Stimulated activated CD4-positive, alpha-beta T cell treated with anti-CD3 and anti-CD28 coated beads, Interleukin-12 subunit alpha, Interleukin-12 subunit beta, amount 100 ng/mL, for 24 hours (primary cell): ENCODE measurements around the gene CMC2.
A peak's percentile ranks its signal among the peaks of the same experiment; 100 is the strongest.

Experiments
- DNase-seq, 2 experiments: peaks; one replicate each; pipeline ENCODE4 v3.0.0-alpha.2; 2020; ENCODE audit warnings: low read depth in 2 of 2

Gene CMC2

DNA sequence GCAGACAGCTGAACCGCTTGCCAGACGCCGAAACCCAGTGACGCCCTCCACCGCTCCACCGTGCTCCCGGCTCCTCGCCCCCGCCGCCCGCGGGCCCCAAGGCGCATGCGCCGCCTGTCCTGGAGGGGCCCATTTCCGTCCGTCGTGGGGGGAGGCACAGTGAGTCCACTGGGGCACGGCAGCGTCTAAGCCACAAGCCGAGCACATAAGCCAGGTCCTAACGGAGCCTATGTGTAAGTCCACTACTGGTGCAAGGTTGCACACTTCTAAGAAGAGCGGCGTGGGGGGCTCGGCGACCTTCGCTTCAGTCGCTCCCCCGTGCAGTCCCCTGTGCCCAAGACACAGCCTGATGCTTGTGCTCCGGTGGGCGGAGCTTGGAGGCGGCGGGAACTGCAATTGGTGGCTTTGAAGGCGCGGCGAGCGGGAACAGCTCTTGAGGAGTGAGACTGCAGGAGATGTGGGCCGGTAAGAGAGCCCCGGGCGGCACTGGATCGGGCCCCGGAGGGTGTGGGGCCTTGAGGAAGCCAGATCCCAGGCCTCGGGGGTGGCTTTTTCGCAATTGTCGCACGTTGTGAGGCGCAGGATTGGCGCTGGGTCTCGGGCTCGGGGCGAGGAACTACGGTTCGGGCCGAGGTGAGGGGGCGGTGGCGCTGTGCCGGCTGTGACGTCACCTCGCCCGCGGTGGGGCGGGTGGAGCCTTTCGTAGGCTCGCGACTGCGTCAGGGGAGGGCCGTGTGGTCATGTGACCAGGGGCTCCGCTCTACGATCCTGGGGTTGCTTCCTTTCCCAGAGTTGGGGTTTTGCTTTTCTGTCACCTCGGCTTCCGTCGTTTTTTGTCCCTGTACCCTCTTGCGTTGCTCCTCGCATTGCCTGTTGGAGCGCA lies at the start of gene CMC2, which contains the start of gene CENPN:
Gene CMC2, minus strand, starts transcription at position 73 of the 883 bp plus-strand sequence. CDS start 9,491 bp downstream, outside the sequence.
Gene CENPN, plus strand, starts transcription at position 402 of the 883 bp plus-strand sequence. CDS start 4,726 bp downstream, outside the sequence.
- peak; percentile 92 to 93 for DNase-seq

DNA sequence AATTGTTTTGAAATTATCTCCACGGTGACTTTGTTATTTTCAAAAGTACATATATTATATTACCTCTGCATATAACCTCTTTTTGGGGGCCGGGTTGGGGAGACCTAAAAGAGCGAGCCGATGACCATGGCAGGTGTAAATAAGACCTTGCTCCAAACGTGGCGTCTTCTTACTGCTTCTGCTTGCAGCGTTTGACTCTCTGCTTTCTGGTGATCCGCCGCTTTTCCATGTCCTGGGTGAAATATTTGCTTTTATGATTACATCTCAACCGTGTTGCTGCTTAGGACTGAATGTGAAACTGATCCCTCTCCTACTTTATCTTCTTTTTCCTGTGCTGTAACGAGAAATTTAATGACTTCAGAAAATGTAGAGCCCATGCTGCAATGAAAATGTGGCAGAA lies 47.1 kb upstream of the CMC2 start:
- no peak for DNase-seq

DNA sequence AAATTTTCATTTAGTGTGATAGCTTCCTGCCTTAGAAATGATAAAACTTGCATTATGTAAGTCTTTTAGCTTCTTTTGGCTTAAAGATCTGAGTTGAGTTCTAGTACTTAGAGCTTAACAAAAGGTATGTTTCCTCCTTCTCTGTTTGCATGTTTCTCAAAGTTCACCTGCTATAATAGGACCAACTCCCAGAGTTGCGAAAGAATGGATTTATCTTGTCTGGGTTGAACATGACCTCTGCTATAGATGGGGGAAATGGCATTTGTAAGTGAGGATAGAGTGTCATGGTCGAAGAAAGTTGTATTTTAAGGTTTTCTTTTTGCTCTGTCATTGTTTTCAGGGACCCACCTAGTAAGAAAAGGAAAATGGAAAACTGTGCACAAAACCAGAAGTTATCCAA lies 36.1 kb upstream of the CMC2 start:
- no peak for DNase-seq

DNA sequence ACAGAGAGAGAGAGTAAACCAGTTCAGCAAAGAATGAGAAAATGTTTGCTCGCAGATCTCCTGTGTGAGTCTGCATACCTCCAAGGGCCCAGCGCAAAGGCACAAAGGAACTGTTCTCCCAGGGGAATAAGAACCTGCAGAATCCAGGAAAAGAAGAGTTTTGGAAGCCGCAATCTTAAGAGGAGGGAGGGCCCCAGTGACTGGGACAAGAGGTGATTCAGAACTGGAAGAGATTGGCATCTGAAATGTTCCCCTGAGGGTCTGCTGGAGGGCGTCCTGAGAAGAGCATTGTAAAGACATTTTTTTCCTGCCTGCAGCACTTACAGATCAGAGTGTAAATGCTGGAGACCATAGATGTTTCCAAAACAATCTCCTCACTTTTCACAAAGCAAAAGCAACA lies 35.0 kb upstream of the CMC2 start:
- DNase-seq: no peak

DNA sequence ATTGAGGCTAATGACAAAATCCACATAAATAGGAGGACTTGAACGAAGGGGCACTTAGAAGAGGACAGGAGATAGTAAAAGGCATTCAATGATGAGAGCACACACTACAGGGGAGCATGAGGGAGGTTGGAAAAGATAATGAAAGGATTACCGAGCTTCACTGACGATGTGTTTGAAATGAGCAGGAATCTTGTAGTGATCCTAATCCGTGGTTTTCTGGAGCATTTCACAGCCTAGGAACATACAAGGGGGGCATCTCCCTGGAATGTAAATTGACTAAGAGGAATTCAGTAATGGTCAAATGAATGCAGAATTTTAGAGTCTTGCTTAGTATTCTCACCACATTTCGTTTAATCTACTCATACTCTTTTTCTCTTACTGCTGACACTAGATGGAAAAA lies 34.2 kb upstream of the CMC2 start:
- no peak for DNase-seq

DNA sequence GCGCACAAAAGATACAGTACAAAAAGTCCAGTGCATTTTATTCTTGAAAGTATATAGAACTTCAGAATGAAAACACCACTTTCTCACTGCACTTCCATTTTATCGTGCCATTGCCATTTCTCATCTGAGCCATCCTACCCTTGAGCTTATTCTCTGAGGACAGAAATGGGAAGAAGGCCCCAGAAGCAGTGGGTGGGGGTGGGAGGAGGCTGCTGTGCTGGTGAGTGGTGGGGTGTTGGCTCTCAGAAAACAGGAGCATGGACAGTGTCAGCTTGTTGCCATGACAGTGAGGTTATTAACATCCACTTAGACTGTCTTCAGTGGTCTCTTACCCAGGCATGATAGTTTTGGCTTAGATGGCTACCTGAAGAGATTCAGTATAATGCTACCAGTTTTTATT lies 33.4 kb upstream of the CMC2 start:
- no peak for DNase-seq

DNA sequence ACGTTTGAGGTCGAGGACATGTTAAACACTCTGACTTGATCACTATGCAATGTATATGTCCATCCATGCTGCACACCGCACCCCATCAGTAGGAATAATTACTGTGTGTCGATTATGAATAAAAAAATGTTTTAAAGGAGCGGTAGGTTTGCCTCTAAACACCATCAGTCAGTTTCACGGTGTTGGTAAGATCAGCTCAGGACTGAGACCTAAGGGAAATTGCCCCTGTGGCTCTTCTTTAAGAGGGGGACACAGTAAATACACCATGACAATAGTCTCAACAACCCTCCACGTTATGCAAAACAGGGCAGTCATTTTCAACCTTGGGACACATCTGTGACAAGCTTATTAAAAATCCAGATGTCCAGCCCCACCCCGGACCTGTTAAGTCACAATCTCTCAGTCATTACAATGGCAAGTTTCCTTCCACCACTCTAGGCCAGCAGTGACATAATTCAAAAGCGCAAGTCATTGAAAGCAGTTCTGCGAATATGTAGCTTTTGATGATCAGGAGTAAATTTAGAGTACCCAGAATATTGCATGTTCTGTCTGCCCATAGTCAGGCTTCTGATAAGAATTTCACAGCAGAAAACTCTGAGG lies 30.2 kb upstream of the CMC2 start:
- no peak for DNase-seq

DNA sequence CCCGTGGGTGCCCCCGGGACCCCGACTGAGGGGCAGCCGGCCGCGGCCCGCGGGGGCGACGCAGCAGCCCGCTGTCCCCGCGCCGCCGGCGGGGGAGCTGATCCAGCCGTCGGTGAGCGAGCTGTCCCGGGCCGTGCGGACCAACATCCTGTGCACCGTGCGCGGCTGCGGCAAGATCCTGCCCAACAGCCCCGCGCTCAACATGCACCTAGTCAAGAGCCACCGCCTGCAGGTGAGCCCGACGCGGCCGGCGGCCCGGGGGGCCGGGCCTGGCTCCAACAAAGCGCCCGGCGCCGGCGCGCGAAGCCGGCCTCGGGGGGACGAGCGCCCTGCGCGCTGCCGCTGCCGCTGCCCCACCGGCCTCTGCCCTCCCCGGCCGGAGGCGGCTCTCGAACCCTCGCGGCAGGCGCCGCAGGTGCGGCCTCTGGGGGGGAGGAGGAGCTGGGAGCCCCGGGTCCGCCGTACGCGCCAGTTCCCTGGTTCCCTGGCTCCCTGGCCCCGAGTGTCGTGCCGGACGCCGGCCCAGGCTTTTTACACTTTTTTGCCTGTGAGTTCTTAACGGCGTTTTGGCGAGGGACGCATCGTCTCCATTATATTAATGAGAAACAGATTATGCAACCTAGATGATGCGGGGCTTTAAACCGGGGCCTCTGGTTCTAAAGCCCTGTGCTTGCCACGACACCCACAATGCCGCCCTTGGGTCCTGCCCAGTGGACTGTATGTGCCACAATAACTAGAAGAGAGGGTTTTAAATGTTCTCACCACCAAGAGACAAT lies 29.5 kb upstream of the CMC2 start:
- DNase-seq: peak; percentile 14 to 20

DNA sequence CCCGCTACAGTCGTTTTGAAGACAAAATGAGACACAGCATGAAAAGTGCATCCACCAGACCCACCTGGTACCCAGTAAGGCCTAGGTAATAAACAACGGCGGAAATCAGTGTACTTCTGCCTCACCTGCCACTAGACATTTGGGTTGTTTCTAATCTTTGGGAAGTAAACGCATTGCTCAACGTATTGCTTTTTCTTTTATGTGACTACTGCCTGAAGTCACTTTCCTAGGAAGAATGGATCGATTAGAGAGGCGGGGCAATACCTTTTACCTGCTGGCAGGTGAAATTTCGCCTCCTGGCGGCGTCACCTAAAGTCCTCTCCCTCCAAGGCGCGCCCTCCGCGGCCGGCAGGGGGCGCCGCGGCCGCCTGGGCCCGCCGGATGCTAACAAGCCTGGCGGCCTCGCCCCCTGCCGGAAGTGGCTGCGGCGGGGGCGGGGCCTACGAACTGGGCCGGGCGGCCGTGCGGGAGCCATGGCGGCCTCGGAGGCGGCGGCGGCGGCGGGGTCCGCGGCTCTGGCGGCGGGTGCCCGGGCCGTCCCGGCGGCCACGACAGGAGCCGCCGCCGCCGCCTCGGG lies 28.8 kb upstream of the CMC2 start, which contains the start of gene ATMIN:
Gene ATMIN, plus strand, starts transcription at position 445 of the 577 bp plus-strand sequence. Its CDS starts 29 bp downstream, at position 474.
- peak; percentile 73 to 80 for DNase-seq

DNA sequence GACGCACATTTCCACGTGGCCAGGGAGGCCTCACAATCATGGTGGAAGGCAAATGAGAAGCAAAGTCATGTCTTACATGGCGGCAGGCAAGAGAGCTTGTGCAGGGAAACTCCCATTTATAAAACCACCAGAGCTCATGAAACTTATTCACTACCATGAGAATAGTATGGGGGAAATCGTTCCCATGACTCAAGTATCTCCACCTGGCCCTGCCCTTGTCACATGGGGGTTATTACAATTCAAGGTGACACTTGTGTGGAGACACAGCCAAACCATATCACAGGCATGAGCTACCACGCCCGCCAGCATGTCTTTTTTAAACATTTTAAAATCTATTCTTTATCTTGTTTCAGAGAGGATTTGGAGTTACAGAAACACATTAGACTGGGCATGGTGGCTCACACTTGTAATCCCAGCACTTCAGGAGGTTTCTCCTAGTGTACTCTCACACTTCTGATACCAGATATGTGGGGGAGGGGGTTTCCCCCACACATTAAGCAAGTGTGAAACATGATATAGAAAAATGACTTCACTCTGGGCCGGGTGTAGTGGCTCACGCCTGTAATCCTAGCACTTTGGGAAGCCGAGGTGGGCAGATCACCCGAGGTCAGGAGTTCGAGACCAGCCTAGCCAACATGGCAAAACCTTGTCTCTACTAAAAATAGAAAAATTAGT lies 23.4 kb upstream of the CMC2 start:
- no peak for DNase-seq

DNA sequence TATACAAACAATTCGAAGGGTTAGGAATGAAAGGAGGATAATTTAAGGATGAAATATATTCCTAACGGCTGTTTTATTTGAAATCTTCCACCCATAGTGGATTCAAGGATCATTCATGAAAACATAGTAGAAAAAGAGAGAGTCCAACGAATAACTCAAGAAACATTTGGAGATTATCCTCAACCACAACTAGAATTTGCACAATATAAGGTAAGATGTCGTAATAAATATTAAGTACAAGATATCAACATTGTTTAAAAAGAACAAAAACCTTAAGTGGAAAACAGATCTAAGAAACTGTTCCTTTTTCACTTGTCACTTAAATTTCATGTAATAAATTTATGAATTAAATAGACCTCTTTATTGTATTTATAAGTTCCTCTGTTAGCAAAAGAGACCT lies 19.7 kb upstream of the CMC2 start:
- DNase-seq: no peak

DNA sequence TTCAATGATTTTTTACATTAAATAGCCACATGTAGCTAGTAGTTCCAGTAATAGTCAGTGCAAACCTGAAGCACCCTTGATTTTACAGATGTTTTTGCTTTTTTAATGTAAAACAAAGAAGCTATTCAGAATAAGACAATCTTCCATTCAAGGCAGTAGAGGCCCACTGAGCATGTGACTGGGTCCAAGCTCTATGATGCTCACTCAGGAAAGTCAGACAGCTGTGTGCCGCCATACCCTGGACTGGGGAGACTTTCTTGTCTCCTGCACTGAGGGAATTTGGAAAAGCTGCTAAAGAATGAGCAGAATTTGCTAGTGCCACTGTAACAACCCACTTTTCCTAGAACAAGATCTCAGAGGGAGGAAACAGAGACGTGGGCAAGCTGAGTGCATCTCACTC lies 11.8 kb upstream of the CMC2 start:
- DNase-seq: no peak

DNA sequence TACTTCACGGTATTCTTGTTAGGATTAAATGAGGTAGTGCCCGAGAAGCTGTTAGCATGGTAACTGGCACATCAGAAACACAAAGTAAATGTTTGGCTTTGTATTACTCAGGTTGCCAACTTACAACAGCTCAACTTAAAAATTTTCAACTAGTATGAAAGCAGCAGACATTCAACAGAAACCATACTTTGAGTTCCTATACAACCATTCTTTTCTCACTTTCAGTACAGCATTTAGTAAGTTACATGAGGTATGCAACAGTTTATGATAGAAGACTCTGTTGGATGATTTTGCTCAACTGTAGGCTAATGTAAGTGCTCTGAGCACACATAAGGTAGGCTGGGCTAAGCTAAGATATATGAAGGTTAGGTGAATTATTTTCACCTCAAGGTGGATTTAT lies 8.0 kb upstream of the CMC2 start:
- DNase-seq: no peak

DNA sequence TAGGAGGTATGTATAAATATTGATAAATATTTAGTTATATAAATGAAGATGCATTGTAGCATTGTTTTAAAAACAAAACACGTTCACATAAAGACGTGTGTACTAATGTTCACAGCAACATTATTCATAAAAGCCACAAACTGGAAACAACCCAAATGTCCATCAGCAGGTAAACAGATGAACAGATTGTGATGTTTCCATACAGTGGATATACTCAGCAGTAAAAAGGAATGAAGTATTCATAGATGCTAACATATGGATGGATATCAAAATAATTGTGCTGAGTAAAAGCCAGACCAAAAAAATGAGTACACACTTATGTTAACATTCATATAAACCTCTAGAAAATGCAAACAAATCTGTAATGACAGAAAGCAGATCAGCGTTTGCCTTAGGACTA lies 6.3 kb upstream of the CMC2 start:
- no peak for DNase-seq

DNA sequence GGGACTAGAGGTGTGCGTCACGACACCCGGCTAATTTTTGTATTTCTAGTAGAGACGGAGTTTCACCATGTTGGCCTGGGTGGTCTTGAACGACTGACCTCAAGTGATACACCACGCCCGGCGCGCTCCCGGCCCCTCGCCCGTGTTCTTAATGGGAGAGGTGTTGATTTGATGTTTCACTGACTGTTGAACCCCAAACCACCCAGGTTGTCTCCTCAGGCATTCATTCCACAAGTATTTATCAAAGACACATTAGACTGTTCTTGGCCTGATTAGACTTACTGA lies 1.8 kb upstream of the CMC2 start:
- DNase-seq: no peak

DNA sequence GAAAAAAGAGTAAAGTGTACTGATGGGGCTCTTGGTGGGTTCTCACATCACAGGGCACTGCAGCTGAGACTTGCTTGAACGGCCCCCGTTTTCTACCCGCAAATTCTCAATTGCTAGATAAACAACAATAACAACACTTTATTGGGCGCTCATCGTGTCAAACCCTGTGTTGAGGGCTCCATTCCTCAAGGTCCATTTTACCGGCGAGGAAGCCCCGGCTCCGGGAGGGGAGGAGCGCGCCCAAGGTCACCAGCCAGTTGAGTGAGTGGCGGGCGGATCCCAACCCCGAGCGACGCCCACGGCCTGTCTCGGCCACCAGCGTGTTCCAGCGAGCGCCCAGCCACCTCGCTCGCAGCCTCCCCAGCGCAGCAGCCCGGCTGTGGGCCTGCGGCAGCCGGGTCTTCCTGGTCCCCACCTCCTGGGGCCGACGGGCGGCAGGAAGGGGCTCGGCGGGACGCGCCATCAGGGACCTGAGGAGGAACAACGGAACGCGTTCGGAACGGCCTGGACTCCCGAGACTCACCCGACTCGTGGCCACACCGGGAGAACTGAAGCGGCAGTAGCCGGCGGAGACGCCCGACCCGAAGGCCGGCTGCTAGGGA lies 373 bp downstream of the CMC2 start:
- DNase-seq: peak; percentile 41 to 65

DNA sequence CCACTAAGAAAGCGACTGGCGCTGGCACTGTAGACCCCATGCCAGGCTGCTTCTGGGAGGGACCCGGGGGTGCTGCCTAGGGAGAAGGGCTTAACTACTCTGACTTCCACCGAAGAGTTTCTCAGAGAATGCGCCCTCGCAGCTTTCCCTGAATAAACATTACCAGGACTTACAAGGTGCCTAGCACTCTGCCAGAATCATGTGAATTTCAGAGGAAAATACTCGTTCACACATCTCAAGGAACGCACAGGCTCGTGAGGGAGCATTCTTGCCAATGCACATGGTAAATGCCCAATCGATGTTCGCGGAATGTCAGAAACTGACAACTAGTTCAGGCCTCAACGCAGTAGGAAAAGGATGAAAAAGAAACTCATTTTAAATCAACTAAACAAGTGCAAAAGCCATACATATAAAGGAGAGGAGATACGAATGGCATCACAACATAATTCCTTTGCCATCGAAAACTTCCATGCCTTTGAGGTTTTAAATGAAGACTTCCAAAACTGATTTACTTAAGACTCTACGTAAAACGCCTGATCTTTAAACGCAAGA lies 999 bp downstream of the CMC2 start:
- no peak for DNase-seq

DNA sequence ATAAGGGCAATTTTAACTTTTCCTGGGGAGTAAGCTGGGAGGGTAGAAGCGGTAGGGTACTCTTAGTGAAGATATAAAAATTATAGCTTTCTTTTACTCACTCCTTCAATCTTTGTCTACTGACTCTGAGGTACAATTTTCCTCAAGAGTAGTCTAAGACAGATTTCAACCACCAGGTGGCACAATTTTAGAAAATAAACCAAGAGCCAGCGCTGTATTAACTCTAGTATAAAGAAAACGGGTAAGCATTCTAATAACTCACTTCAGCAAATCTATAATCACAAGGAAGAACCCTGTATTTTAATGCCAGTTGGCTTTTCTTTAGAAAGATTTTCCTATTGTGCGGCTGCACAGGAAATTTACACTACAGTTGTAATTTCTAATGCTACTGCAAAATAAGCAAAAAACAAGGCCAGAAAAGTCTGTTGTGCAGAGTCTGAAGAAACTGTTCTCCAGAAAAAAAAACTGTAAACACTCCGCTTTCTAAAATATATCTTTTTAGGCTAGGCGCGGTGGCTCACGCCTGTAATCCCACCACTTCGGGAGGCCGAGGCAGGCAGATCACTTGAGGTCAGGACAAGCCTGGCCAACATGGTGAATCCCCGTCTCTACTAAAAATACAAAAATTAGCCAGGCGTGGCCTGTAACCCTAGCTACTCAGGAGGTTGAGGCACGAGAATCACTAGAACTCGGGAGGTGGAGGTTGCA lies 1.9 kb downstream of the CMC2 start:
- no peak for DNase-seq

DNA sequence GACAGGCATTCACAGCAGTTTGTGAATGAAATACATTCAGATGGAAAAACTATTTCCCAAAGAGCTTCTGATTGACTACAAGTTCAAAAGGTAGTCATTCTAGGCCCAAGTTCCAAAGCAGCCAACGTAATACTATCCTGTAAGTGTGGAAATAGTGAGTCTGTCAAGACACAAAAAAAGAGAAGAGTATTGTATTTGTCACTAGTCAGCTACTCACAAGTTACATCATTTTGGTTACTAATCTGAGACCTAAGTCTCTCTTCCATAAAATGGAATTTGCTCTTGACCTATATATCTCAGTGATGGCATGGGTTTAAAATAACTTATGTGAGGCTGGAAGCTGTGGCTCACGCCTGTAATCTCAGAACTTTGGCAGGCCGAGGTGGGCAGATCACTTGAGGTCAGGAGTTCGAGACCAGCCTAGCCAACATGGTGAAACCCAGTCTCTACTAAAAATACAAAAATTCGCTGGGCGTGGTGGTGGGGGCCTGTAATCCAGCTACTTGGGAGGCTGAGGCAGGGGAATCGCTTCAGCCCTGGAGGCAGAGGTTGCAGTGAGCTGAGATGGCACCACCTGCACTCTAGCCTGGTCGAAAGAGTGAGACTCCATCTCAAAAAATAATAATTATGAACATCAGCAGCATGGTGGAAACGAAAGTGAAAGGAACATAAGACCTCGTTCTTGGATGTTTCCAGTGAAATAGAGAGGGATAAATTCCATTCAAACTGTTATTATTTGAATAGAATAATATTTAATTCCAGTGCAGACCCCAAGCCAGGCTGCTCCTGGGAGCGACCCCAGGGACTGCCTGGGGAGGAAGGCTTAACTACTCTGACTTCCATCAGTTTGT lies 2.9 kb downstream of the CMC2 start:
- no peak for DNase-seq
